Middle frontal gyrus (tissue), 1 donor: ENCODE data around the gene ST6GAL2.

ENCODE experiments used
- DNase-seq: peaks from one replicate; pipeline ENCODE4 v3.0.0-alpha.2; 2015; ENCODE audit warnings: low spot score; ENCODE audit errors: extremely low spot score

Gene ST6GAL2

GRCh38 chr2:106828119-106828518 lies 57.8 kb downstream of the ST6GAL2 start:
- no peak for DNase-seq

- DNase-seq: no peak
Measured at GRCh38 chr2:106827158-106827557, 58.8 kb downstream of the ST6GAL2 start.

- no peak for DNase-seq
Measured at GRCh38 chr2:106825161-106825560, 60.8 kb downstream of the ST6GAL2 start.

GRCh38 chr2:106816974-106817373 lies 69.0 kb downstream of the ST6GAL2 start:
- no peak for DNase-seq

GRCh38 chr2:106812841-106813240 lies 73.1 kb downstream of the ST6GAL2 start:
- no peak for DNase-seq

GRCh38 chr2:106812383-106812782 lies 73.6 kb downstream of the ST6GAL2 start:
- DNase-seq: no peak

- DNase-seq: no peak
Measured at GRCh38 chr2:106805716-106806115, 80.3 kb downstream of the ST6GAL2 start.

- no peak for DNase-seq
Measured at GRCh38 chr2:106804161-106804560, 81.8 kb downstream of the ST6GAL2 start.

- DNase-seq: no peak
Measured at GRCh38 chr2:106800976-106801655, 84.9 kb downstream of the ST6GAL2 start.

GRCh38 chr2:106800180-106800579 lies 85.8 kb downstream of the ST6GAL2 start:
- DNase-seq: no peak

- DNase-seq: no peak
Measured at GRCh38 chr2:106798826-106799552, 87.0 kb downstream of the ST6GAL2 start.

GRCh38 chr2:106797494-106797893 lies 88.5 kb downstream of the ST6GAL2 start:
- DNase-seq: no peak

GRCh38 chr2:106792671-106793070 lies 93.3 kb downstream of the ST6GAL2 start:
- no peak for DNase-seq

- DNase-seq: no peak
Measured at GRCh38 chr2:106789185-106789584, 96.8 kb downstream of the ST6GAL2 start.

GRCh38 chr2:106782681-106783080 lies 103.3 kb downstream of the ST6GAL2 start:
- no peak for DNase-seq

- no peak for DNase-seq
Measured at GRCh38 chr2:106781196-106781595, 104.8 kb downstream of the ST6GAL2 start.

- DNase-seq: no peak
Measured at GRCh38 chr2:106771811-106772210, 114.2 kb downstream of the ST6GAL2 start.

- DNase-seq: no peak
Measured at GRCh38 chr2:106770986-106771385, 115.0 kb downstream of the ST6GAL2 start.

GRCh38 chr2:106764614-106765013 lies 121.4 kb downstream of the ST6GAL2 start:
- no peak for DNase-seq

GRCh38 chr2:106759966-106760365 lies 126.0 kb downstream of the ST6GAL2 start:
- DNase-seq: no peak

GRCh38 chr2:106758901-106759497 lies 127.0 kb downstream of the ST6GAL2 start:
- DNase-seq: no peak
